Measurements from ENCODE around the gene TRPV6.

The TRPV6 gene

DNA sequence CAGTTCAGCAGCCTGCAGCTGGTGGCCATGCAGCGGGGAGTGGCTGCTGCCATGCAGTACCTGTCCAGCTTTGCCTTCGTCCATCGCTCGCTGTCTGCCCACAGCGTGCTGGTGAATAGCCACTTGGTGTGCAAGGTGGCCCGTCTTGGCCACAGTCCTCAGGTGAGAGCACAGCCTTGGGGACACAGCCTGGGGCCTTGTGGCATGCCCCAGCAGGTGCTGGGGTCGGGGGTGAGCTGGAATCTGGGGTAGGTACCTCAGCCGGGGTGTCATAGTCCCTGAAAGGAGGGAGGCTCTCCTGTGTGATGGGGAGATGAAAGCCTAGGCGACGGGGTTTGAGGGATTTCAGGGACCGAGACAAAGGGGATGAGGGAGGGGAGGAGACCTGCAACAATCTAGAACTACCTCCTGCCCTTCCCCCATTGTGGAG, 16.5 kb downstream of the TRPV6 start:
- DNase-seq (ENCODE audit: low read depth in 2 of 2), result no peak

DNA sequence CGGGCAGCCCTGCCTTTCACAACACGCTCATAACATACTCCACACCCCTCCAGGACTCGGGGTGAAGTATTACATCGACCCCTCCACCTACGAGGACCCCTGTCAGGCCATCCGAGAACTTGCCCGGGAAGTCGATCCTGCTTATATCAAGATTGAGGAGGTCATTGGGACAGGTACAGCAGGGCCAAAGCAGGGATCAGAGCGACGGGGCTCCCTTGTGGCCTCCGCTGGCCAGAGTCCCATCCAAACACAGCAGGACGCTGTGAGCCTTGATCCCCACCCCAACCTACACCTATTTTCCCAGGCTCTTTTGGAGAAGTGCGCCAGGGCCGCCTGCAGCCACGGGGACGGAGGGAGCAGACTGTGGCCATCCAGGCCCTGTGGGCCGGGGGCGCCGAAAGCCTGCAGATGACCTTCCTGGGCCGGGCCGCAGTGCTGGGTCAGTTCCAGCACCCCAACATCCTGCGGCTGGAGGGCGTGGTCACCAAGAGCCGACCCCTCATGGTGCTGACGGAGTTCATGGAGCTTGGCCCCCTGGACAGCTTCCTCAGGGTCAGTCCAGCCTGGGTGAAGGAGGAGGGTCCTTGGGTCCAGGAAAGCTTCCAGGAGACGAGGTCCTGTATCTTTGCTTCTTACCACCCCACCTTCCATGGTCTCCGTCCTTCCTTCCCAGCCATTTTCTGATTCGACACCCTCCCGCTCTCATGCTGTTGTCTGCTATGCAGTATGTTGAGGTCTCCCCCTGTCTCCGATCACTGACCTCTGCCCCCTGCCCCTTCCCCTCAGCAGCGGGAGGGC, 17.2 kb downstream of the TRPV6 start:
- no peak for DNase-seq (ENCODE audit: low read depth in 2 of 2)

- no peak for DNase-seq (ENCODE audit: low read depth in 2 of 2)
These were observed 18.0 kb downstream of the TRPV6 start for GRCh38 chr7:142867398-142868187.

DNA sequence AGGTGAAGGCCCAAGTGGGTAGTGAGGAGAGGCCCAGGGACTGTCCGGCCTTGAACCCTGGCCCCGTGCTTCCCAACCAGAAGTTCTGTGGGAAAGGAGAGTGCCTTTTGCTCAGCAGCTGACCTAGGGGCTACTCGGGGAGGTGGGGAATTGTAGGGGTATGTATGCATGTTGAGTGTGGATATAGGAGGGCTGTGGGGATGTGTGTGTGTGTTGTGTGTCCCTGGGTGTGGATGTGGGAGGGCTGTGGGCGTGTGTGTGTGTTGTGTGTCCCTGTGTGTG, 18.5 kb downstream of the TRPV6 start:
- no peak for DNase-seq (ENCODE audit: low read depth in 2 of 2)

DNA sequence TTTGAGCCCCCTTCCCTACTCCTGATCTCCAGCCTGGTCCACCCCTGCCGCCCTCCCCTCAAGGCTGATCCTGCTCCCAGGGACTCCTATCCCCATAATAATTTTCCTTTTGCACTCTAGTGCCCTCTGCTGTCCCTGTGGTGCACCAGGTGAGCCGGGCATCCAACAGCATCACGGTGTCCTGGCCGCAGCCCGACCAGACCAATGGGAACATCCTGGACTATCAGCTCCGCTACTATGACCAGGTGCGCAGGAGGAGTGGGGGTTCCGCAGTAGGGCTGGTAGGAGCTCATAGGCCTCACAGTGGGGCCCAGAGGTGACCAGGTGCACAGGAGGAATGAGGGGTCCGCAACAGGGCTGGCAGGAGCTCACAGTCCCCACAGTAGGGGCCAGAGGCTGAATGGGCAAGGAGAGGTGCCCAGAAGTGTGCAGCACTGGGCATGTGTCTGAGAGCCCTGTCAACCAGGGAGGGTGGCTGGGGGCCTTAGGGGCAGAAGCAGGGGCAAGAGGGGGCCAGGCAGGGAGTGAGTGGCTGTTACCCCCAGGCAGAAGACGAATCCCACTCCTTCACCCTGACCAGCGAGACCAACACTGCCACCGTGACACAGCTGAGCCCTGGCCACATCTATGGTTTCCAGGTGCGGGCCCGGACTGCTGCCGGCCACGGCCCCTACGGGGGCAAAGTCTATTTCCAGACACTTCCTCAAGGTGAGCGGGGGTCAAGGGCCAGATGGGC, 19.0 kb downstream of the TRPV6 start:
- no peak for DNase-seq (ENCODE audit: low read depth in 2 of 2)

GRCh38 chr7:142865766-142866165, 19.8 kb downstream of the TRPV6 start:
- DNase-seq (ENCODE audit: low read depth in 2 of 2), result no peak

DNA sequence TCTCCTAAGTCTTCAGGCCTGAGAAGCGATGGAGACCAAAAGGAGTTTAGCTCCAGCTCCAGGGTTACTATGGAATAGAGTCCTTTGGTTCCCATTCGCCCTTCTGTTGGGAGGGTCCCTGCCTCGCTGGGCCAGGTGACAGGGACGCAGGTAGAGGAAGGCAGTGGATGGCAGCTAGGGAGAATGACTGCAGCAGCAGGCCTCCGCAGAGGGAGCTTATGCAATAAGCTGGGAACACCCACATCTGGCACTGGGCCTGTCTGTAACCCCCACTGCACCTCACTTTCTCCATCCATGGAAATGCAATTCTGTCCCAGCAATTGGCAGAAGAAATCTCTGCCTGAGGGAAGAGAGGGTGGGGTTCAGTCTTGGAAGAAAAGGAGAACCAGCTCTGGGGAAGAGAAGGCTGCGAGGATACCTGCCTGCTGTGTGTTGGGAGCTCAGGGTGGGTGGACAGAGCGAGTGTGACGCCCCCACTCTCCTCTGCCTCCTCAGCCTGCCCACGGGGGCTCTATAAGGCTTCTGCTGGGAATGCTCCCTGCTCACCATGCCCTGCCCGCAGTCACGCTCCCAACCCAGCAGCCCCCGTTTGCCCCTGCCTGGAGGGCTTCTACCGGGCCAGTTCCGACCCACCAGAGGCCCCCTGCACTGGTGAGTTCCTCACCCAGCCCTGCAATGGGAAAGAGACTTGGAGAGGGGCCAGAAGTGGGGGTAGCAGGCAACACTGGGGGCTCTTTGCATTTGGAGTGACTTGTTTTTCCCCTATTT, 20.4 kb downstream of the TRPV6 start:
- no peak for DNase-seq (ENCODE audit: low read depth in 2 of 2)

- no peak for DNase-seq (ENCODE audit: low read depth in 2 of 2)
These were observed 21.5 kb downstream of the TRPV6 start for GRCh38 chr7:142863891-142864685.

- no peak for DNase-seq (ENCODE audit: low read depth in 2 of 2)
These were observed 22.7 kb downstream of the TRPV6 start for GRCh38 chr7:142862786-142863400.

- DNase-seq (ENCODE audit: low read depth in 2 of 2), result no peak
These were observed 23.2 kb downstream of the TRPV6 start for GRCh38 chr7:142862351-142862750.

GRCh38 chr7:142860968-142861367, 24.6 kb downstream of the TRPV6 start:
- no peak for DNase-seq (ENCODE audit: low read depth in 2 of 2)

DNA sequence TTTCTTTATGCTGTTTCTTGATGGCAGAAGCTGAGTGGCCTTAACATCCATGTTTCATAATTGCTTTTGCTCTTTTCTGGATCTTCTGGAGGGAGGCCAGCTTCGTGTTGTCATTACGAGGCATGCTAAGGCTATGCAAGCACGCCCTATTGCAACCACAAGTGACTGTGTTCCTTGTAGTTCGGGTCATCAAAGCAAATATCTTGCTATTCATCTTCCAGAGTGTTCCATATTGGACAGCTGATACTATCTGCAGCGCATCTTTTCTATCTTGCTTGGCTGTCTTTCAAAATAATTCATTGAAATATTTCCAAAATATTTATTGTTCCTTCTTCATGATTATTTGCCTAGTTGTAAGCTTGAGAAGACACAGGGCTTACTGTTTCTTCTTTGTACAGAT, 25.7 kb downstream of the TRPV6 start:
- DNase-seq (ENCODE audit: low read depth in 2 of 2), result no peak

- DNase-seq (ENCODE audit: low read depth in 2 of 2), result no peak
These were observed 26.1 kb downstream of the TRPV6 start for GRCh38 chr7:142859411-142859810.

- DNase-seq (ENCODE audit: low read depth in 2 of 2), result no peak
These were observed 27.9 kb downstream of the TRPV6 start for GRCh38 chr7:142857625-142858024.

DNA sequence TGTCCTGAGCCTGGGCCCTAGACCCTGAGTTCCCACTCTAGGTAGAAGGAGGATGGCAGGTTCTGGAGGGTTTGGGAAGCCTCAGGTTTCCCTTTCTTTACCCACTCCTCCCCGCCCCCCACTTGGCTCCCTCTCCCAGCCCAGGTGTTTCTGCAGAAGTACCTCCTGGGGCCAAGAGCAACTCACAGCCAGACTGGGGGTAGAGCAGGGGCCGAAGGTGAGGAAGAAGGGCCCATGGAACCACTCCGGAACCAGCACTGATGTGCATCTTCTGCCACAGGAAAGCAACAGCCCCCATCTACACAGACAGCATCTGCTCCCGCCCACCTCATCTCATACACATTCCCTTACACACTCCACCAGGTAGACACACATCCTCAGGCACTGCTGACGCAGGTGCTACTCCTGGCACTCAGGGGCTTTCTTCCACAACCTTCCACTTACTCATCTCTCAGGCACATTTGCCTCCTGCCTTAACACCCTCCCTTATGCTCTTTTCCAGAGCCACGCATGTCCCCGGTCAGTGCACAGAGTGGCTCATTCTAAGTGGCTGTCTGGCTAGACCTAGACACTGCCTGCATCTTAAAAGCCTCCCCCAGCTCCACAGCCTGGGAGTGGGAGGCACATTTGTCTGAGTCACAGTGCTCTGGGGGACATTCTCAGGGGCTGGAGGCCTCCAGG, 28.8 kb downstream of the TRPV6 start:
- no peak for DNase-seq (ENCODE audit: low read depth in 2 of 2)

DNA sequence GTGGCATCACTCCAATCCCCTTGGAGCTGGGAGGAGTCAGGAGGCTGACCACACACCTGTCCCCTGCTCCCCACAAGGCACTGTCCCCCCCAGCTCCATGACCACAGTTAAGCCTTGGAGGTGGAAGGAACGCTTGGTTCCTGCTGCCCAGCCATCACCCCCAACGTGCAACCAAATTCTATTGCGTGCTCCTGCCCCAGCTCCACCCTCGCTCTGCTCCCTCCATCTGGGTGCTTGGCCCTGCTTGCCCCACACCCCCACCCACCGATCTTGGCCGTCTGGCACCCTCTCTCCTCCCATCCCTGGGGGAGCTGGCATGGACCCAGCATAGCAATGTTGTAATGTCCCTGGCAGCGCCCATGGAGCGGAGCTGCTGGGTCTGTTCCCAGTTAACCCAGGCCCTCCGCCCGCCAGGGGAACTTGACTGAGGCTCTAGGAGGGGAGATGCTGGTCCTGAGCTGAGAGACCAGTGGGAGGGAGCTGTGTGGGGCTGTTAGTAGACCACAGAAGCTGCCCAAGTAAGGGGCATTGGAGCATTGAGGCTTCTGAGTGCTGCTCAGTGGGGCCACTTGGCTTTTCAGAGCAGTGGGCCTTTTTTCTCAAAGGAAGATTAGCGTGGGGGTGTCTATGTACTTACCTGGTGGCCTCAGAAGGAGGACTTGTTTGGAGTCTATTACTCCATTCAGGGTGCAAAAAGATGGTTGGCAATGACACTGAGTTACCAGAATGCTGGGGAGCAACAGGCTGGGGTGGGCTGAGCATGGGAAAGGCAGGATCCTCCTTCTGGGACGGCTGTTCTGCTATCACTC, 29.6 kb downstream of the TRPV6 start:
- no peak for DNase-seq (ENCODE audit: low read depth in 2 of 2)

GRCh38 chr7:142855114-142855743, 30.3 kb downstream of the TRPV6 start:
- DNase-seq (ENCODE audit: low read depth in 2 of 2), result no peak

DNA sequence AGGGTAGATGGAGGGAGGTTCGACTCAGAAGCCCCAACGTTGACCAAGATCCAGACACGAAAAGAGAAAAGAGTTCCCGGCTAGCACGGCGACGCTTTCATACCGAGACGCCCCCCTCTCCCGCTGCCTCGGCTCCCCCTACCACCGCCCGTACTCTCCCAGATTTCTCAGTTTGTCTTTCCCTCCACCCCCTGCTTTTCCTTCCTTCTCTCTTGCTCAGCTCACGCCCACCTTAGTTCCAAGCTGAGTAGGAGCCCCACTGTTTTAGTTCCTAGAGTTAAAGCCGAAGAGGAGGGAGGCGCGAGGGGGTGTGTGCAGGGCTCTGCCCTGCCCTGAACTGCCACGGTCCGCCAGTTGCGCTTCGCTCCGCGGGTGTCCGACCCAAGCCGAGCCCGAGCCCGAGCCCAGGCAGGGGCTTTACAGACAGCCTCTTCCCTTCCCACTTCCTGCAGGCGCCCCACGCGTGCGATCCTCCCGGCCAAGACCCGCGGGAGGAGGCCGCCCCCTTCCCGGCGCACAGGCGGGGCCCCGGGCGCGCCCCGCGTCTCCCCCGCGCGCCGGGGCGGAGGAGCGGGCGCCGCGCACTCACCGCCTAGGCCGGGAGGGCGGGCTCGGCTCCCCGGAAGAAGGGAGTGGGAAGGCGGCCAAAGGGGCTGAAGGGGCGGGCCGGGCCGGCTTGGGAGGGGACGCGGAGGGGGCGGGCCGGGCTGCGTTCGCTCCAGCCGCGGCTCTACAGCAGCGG, 31.0 kb downstream of the TRPV6 start, which contains the start of gene EPHB6:
Gene EPHB6 (plus strand): TSS at position 705 of the 742 bp plus-strand sequence. CDS start 8,152 bp downstream, outside the sequence.
- peak; percentile 20 to 43 for DNase-seq (ENCODE audit: low read depth in 2 of 2)
